Caki2 (cell line): Measurements from ENCODE around the gene EMID1. TPM values are rescaled to one million over a fixed set of nuclear protein-coding genes. Genes with fewer than 3 reads are reported as not detected.

Experiments
- DNase-seq: peaks from one replicate; pipeline ENCODE4 v3.0.0-alpha.2; 2015; ENCODE audit warnings: low read depth
- in situ Hi-C: cut with HindIII; loops from 2 replicates; pipeline ENCODE4 v1.10.0; 2016; ENCODE audit warnings: low sequenced_read_pairs, low pct_unique_long_range_greater_than_20kb, mixed read lengths
- total RNA-seq: library from RNA; depleted of rRNA; stranded (reverse); fragments of >200 nt; shearing (Covaris generic); gene quantifications from 2 replicates; pipeline ENCODE4 v1.2.3, GENCODE V29; 2014; ENCODE audit warnings: low replicate concordance

EMID1 gene
- total RNA-seq, 1 experiment from 2014 or later, result 0.37 TPM

DNA sequence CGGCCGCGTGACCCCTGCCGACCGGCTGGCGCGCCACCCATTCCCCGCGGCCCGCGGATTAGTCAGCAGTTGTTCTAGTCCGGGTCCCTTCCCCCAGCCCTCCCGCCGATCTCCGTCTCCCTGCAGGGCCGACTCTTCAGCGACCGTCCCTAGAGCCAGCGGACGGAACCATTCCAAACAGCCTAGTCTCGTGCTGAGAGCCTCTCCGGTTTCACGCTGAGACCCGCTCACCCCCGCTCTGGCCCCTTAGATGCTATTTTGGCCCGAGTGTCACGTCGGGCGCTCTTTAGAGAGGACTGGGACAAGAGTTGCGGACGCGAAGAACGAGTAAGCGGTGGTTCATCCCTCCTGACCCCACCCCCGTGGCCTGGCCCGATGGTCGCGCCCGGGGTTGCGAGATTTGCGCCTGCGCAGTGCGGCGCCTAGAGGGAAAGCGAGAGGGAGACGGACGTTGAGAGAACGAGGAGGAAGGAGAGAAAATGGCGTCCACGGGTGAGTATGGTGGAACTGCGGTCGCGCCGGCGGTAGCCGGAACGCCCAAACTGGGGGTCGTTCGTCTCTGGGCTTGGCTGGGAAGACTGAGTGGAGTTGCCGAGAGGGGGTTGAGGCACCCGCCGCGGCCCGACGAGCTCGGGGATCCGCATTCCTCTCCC, 62.3 kb downstream of the EMID1 start, which contains the start of the genes EWSR1 and RHBDD3:
EWSR1 (plus strand) TSS at position 411 of the 653 bp plus-strand sequence; CDS start at position 480, 69 bp downstream.
RHBDD3 (minus strand) TSS at position 124 of the 653 bp plus-strand sequence. CDS start 2,355 bp downstream, outside the sequence.
- peak; percentile 96 for DNase-seq
- in situ Hi-C loops, result no loop called here

DNA sequence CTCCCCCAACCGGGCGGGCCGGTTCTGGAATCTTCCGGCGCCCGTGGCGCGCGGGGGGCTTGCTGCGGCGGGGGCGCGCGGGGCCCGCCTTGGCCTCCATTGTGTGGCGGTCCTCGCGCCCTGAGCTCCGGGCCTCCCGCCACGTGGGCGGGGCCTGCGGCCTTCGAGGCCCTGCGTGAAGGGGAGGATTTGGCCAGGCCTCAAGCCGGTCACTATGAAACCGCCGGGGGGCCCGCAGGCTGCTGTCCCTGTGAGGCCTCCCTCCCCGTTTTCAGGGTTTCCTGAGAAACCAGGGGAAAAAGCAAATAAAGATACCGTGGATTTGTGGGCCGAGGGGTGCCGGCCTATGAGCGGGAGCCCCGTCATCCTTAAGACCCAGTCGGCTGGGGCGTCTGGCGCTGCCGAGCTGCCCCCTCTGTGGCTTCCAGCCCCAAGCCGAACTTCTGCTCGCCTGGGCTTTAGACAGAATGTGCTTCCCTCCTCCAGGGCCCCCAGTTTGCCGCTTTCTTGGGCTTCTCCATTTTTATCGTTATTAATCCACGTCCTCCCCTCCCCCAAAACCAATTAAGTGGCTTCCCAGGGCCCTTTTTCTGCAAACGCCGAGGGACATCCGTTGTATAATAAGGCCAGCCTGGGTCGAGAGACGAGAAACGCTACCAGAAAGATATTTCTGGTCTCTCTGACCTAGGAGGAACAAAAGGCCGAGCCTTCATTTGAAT, 63.0 kb downstream of the EMID1 start:
- in situ Hi-C loops, result no loop called here
- peak; percentile 65 for DNase-seq

DNA sequence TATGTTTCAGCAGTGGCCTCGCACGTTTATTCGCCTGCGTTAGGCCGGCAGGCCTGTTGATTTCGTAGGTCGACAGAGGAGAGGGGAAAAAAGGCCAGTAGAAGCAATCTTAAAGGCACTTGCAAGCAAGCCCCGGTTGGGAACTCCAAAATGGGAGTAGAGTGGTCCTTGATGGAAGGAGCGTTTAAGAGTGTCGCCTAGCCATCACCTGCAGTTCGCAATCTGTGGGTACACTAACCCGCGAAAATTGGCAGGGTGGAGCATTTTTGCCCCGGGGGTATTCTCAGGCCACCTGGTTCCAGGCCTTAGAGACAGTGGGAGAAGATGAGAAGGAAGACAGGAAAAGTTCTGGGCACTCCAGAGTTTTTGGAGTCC, 63.5 kb downstream of the EMID1 start:
- peak; percentile 14 for DNase-seq
- in situ Hi-C loops, result no loop called here

DNA sequence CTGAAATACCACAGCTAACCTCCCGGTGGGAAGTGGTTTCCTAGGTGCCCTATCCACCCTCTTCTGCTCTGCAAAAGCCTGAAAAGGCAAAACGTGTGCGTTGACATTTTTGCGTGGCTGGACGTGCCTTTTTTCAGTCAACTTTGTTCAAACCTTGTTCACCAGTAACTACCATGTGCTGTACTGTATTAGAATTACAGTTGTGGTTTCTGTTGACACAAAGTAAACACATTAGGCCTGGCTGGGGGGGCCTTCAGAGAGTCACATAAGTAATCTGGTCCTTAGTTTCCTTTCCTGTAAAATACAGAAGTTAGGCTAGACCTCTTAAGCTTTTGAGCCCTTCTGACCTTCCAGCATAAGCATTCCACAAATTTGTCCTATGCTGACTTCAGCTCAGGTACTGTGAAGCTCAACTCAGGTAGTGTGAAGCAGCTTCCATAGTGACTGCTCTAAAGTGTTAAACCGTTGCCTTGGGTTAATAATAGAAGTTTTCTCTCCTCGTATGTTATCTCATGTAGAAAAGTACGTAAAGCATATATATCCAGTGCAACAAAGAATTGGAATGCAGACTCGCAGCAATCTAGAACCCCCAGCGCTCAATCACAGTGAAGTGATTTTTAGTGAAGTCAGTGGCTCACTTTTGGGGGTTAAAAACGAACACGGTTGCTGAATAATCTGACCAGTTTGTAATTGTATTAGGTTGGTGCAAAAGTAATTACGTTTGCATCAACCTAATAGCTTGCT, 64.2 kb downstream of the EMID1 start:
- in situ Hi-C loops, result no loop called here

DNA sequence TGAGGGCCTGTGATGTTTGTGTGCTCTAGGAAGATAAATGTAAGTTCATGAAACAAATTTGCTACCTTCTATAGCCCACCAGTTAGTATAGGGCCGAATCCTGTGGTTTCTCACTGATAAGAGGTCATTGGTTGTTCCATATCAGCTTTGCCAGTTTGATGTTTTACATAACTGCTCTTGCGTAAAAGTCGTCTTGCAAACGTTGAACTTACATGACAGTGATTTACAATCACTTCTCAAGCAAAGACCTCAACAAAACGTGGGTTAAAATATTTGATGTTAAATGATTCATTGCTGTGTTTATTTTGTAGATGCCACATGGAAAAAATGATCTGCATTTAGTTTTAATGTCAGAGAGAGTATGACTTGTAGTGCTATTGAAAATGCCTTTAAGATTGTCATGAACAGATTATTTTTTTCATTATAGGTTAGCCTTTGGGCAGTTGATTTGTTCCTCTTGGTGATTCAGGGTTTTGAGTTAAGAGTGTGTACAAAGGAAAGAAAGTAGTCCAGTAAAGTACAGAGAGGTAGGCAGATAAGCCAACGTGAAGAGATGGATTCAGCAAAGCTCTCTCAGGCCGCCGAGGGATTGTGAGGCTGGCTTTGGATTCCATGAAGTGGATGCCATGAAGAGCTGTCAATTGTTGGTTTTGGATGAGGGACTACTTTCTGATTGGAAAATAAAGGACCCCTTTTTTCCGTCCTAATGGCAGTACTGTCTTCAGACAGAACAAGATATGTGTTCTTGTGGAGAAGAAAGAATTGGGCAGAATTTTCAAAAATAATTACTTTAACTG, 65.0 kb downstream of the EMID1 start:
- in situ Hi-C loops, result no loop called here
- DNase-seq, result peak; percentile 83

More for the DNA sequence above, 64.2 kb downstream of the EMID1 start:
- peak; percentile 49 for DNase-seq

DNA sequence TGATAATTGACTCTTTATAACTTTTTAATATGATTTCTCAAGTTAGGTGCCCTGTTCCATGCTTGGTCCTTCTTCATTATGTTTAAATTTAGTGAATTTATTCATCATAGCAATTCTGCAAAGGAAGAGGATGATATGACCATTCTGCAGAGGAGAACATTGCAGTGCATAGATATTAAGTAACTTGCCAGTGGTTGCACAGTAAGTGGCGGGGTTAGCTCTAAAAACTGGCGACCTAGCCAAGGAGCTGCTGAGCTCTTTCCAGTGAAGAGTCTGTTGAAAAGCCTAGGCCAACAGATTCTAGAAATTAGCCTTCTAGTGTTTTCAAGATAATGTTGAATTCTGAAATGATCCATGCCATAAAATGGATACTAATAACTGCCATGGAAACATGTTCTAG, 66.9 kb downstream of the EMID1 start:
- DNase-seq, result no peak
- in situ Hi-C loops, result no loop called here

DNA sequence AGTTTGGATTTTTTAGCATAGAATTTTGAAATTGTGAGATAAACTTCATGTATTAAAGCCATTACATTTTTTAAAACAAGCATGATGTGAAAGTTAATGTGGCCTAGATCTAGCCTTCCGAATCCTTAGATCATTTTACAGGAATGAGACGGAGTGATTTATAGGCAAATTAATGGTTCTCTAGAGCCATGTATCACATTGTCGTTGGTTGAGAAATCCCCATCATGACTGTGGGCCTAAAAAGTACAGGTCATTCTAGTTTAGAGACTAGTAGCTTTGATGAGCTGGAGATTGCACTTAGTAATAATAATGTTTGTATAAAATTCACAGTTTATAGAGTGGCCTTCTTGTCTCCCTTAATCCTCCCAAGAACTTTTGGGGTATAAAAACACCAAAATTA, 69.5 kb downstream of the EMID1 start:
- in situ Hi-C loops, result no loop called here
- peak; percentile 56 for DNase-seq

DNA sequence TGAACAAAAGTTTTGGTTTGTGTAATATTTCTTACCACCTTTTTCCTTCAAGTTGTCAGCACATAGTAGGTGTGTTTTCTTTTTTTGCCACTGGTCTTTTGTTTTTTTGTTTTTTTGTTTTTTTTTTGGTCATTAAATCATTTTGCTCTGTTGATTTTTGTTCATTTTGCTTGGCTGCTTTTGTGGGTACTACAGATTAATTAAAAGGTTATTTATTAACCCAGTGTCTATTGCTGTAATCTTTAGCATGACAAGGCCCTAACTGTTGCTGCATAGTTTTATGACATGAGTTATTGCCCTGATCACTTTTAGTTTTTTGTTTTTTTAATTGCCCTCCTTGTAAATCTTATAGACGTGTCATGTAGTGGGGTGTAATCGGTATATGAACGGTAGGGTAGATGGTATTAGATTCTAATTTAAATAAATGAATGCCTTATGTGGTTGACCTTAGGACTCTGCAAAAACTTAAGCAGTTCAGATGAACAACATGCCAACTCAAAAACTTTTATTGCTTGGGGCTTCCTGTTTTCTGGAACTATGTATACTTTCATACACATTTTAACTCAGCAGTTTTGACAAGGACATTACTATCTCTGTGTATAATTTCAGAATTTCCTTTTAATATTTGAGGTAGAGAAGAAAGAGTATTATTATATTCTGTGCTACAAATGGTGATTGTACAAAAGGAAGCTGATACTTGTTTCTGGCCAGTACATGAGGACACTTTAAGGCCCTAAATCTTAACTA, 70.3 kb downstream of the EMID1 start:
- in situ Hi-C loops, result no loop called here

DNA sequence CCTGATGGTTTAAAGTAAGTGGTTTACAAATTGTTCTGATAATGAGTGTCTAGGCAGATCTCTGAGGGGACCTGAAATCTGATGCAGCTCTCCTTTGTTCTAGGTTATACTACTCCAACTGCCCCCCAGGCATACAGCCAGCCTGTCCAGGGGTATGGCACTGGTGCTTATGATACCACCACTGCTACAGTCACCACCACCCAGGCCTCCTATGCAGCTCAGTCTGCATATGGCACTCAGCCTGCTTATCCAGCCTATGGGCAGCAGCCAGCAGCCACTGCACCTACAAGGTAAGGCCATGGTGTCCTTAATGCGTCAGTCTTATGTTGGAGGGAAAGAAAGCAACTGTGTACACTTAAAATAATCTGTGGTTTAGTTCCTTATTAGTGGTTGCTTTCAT, 72.2 kb downstream of the EMID1 start:
- in situ Hi-C loops, result no loop called here
- no peak for DNase-seq

More for the DNA sequence above, 70.3 kb downstream of the EMID1 start:
- peak; percentile 81 for DNase-seq

DNA sequence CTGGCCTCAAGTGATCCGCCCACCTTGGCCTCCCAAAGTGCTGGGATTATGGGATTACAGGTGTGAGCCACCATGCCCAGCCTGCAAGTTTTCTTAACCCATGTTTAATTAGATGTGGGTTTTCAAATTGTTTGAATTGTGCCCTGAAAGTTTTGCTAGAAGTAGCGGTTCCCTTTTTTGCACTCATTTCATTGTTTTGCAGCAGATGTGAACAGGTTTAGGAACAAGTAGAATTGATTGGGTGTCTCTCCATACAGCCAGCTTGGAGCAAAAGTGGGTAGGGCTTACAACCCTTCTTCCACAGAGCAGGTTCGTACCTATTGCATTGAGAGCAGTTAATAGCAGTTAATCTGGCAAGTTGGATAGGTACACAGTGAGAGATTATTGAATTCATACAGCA, 78.5 kb downstream of the EMID1 start:
- no peak for DNase-seq
- in situ Hi-C loops, result no loop called here

DNA sequence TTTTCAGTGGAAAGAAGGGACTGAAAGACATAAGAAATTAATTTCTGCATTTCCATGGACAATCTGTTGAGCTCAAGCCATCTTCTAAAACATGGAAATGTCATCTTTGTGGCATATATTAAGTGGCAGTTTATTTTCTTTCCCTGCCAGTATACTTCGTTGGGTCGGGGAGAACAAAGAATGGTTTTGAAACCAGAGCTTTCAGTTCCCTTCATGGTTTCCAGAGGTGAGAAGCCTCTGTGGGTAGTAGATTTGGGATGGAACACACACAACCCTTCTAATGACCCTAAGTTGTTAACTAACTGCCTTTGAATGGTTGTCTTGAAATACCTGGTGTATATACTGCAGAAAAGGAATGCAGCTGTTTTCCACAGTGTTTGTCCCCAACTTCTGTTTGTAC, 83.1 kb downstream of the EMID1 start:
- DNase-seq, result no peak
- in situ Hi-C loops, result no loop called here

DNA sequence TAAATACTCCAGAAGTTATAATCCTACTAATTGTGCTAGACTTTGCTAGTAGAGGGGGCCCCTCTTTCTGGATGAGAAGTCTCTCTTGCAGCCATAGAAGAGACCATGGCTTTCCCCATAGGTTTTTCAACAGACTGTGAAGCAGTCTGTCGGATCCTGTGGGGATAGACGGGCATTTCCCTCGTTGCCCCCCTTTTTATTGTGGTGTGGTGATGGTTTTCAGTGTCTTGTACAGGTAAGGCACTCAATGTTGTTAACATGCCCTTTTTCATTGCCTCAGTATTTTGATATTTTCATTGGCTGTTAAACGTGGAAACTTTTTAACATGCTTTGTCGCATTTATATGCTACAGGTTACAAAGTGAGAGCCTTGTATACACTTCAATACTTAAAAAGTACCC, 84.4 kb downstream of the EMID1 start:
- in situ Hi-C loops, result no loop called here
- no peak for DNase-seq

DNA sequence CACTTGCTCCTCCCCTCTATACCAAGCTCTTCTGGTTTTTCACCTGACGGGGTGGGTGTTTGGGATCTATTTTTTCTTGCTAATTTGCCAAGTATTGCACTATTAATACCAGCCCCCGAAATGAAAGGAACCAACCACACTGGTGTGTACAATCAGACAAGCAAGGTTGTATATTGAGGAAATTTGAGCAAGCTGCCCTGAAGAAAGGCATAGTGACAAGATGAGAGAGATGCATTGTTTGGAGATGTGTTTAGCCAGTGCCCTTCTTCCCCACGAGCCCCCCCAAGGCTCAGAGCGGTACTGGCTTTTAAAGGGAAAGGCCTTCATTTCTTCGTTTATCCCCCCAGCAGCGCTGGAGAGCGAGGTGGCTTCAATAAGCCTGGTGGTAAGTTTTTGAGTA, 85.5 kb downstream of the EMID1 start:
- no peak for DNase-seq
- in situ Hi-C loops, result no loop called here

DNA sequence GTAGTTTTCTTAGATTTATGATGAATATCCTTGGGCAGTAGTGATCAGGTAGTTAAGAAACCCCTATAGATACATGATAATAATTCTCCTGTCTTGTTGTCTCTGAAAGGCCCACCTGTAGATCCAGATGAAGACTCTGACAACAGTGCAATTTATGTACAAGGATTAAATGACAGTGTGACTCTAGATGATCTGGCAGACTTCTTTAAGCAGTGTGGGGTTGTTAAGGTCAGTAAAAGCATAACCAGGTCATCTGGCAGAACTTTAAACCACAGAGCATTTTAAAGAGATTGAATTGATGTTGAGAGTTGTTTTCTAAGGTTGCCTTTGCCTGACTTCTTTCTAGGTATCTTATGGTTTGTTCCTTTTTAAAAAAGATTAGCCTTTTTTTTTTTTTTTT, 86.7 kb downstream of the EMID1 start:
- in situ Hi-C loops, result no loop called here
- no peak for DNase-seq

DNA sequence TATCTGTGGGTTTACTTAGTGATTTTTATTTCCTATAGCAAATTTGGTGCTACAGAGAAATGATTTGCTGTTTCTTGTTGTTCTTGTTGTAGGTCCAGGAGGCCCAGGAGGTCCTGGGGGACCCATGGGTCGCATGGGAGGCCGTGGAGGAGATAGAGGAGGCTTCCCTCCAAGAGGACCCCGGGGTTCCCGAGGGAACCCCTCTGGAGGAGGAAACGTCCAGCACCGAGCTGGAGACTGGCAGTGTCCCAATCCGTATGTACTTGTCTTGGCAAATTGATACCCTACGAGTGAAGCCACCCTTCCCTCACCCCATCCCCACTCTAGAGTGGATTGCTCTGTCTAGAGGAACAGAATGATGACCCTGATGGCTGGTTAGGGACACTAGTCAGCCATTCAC, 92.9 kb downstream of the EMID1 start:
- no peak for DNase-seq
- in situ Hi-C loops, result no loop called here

DNA sequence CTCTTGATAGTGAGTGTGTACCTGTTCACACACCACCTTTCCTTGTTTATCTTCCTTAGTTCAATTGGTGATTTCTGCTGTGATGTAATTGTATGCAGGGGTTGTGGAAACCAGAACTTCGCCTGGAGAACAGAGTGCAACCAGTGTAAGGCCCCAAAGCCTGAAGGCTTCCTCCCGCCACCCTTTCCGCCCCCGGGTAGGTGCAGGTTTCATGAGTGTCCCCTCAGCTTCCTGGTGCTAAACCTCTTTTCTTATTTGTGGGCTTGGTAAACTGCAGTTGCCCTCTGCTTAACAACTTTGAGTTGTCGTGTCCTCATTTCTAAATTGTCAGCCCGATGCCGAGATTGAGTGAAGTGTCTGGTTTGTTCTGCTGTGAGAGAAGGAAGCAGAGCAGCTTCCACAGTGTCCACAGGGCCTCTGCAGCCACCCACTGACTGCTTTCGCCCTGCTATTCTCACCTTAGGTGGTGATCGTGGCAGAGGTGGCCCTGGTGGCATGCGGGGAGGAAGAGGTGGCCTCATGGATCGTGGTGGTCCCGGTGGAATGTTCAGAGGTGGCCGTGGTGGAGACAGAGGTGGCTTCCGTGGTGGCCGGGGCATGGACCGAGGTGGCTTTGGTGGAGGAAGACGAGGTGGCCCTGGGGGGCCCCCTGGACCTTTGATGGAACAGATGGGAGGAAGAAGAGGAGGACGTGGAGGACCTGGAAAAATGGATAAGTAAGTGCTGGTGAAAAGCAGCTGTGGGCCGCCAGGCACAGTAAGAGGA, 93.6 kb downstream of the EMID1 start:
- in situ Hi-C loops, result no loop called here
- DNase-seq, result no peak

DNA sequence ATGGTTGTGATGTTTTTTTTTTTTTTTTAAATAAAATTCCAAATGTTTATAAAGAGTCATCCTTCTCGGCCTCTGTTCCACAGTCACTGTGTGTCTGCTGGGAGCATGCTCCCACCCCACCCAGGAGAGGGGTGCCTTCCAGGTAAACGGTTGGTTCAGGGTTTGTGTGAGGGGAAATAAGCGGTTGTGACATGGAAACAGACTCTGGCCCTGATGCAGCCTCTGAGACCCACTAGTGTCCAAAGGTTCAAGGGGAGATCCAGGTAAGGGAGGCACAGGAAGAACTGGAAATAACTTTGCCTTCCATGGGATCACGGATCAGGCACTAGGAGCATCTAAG, 94.7 kb downstream of the EMID1 start:
- in situ Hi-C loops, result no loop called here
- no peak for DNase-seq
